Fibroblast of villous mesenchyme (primary cell): ENCODE measurements around the gene CLEC4F. TPM values are rescaled to one million over a fixed set of nuclear protein-coding genes. Genes with fewer than 3 reads are reported as not detected.

ENCODE experiments used
- DNase-seq: peaks from one replicate; pipeline ENCODE4 v3.0.0-alpha.2; 2010; ENCODE audit warnings: low read depth
- H3K4me3 ChIP-seq: 2 replicates; pipeline ENCODE4 v1.5.1; 2011; ENCODE audit warnings: low read depth, mild to moderate bottlenecking, low read length
- total RNA-seq: library from RNA; depleted of rRNA; stranded (reverse); fragments of >200 nt; gene quantifications from 2 replicates; pipeline ENCODE4 v1.2.3, GENCODE V29; 2012
- TF ChIP-seq, protein P1 (sequence below): IDR thresholded peaks from 2 replicates; pipeline ENCODE4 v1.5.1; 2012; ENCODE audit warnings: low read depth, mild to moderate bottlenecking, low read length; ENCODE audit not compliant: insufficient read depth

The CLEC4F gene
- total RNA-seq, 1 donor = not detected

DNA sequence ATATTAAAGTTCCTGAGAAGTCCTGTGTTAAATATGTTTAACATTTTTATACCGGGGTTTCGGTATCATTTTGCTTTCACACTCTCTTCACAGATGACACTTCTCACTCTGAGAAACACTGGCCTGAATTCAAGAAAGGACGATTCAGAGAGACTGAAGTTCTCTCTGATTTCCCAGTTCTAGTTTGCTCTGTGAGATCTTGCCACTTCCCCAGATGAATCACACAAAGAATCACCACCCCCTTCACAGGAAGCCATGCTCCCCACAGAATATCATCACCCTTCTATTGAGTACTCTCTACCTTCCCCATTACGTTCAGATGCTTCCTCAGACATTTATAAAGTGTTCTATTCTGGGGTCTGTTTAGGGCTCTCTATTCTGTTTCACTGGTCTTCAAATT is 31.3 kb upstream of the CLEC4F start:
- TF ChIP-seq, protein P1, sequence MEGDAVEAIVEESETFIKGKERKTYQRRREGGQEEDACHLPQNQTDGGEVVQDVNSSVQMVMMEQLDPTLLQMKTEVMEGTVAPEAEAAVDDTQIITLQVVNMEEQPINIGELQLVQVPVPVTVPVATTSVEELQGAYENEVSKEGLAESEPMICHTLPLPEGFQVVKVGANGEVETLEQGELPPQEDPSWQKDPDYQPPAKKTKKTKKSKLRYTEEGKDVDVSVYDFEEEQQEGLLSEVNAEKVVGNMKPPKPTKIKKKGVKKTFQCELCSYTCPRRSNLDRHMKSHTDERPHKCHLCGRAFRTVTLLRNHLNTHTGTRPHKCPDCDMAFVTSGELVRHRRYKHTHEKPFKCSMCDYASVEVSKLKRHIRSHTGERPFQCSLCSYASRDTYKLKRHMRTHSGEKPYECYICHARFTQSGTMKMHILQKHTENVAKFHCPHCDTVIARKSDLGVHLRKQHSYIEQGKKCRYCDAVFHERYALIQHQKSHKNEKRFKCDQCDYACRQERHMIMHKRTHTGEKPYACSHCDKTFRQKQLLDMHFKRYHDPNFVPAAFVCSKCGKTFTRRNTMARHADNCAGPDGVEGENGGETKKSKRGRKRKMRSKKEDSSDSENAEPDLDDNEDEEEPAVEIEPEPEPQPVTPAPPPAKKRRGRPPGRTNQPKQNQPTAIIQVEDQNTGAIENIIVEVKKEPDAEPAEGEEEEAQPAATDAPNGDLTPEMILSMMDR = no peak
- no peak for DNase-seq

DNA sequence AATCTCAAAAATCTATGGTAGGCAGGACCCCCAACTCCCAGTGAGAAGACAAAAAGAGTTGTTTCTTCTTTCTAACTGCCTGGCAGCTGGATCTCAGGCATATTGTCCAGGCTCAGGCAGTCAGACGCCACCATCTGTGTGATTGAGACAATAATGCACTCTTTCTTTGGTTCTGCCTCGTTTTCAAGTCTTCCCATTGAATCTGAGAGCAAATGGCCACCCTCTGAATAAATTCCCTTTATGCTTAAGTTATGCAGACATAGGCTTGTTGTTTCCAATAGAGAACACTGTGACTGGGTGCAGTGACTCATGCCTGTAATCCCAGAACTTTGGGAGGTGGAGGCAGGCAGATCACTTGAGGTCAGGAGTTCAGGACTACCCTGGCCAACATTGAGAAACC is 30.5 kb upstream of the CLEC4F start:
- no peak overlapping the region for H3K4me3 ChIP-seq
- DNase-seq = no peak
- TF ChIP-seq, protein P1 = no peak

More for the DNA sequence above, 31.3 kb upstream of the CLEC4F start:
- no peak overlapping the region for H3K4me3 ChIP-seq

DNA sequence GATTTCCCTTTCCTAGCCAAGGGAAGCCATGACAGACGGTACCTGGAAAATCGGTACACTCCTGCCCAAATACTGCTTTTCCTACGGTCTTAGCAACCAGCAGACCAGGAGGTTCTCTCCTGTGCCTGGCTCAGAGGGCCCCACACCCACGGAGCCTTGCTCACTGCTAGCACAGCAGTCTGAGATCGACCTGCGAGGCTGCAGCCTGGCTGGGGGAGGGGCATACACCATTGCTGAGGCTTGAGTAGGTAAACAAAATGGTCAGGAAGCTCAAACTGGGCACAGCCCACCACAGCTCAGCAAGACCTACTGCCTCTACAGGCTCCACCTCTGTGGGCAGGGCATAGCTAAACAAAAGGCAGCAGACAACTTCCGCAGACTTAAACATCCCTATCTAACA is 22.0 kb upstream of the CLEC4F start:
- TF ChIP-seq, protein P1 = no peak
- no peak overlapping the region for H3K4me3 ChIP-seq
- DNase-seq = no peak

DNA sequence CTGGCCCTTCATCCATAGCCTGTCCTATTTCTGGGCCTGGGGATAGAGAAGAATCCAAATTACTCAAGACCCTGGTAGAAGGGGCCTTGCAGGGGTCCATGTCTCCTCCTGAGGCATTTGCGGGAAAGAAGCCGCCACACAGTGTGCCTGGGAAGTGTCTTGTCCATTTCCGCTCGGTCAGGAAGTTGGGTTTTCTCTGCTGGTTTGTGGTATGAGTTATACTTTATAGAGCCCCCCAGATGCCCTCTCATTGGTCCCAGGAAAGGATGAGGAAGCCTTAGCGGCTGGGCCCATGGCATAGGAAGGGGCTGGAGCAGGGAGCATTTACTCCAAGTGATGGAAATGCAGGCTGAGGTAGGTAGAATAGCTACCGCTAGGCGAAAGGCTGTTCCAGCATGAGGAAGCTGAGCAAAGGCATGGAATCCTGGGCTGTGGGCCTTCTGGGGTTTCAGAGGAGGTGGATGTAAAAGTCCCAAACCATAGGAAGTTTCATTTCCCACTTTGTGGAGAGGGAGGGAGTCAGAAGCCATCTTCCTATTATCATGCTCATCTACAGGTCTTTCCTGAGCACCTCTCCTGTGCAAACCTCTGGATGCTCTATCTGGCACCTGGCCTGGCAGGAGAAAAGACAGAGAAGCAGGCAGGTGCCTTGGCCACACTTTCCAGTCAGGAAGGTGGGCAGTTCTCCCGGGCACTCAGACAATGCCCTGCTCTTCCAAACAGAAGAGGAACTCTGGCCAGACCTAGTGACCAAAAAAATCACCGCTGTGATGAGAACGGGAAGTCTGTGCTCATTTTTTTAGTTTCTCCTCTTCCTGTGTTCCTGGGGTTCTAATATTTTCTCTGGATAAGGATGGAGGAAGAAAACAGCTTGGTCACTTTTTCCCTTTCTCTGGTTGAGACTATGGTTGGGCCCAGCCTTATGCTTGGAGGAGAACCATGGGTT is 17.9 kb upstream of the CLEC4F start:
- TF ChIP-seq, protein P1 = no peak
- DNase-seq = no peak
- no peak overlapping the region for H3K4me3 ChIP-seq

DNA sequence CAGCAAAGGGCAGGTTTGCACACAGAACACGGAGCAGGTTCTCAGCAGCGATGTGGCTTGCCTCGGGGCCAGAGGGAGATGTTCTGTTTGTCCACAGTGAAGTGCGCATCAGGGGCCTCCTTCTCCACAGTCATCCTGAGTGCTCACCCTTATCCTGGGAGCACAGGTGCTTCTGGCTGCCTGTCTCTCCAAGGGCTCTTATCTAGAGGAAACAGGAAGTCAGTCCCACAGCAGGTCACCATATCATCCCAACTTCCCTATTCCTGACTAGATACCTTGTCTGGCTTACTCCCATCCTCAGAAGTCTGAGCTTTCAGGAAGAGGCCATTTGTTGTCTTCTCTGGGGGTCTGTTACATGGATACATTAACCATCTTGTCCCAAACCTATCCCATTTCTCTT is 15.2 kb upstream of the CLEC4F start, which contains the start of gene CD207:
Gene CD207, minus strand, starts transcription at position 174 of the 400 bp plus-strand sequence. Its CDS starts 40 bp downstream, at position 134.
- no peak within 1 kb of the TSS for H3K4me3 ChIP-seq
- DNase-seq = no peak
- TF ChIP-seq, protein P1 = no peak

DNA sequence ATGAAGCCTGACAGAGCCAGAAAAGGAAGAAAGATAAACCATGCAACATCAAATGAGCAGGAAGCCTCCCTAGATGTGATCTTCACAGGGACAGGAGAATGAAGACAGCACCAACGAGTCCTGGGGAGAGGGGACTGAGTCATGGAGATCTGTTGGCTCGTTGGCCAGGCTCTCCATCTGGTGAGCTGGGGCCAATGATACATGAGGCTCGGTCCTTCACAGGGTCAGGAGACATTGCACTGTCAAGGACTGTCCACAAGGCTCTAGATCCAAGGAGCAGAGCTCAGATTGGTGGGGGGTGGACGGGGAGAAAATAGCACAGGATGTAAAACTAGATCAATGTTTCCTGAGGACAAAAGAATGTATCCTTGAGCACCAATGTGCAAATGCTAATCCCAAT is 14.5 kb upstream of the CLEC4F start:
- TF ChIP-seq, protein P1 = no peak
- H3K4me3 ChIP-seq = no peak overlapping the region
- DNase-seq = no peak

DNA sequence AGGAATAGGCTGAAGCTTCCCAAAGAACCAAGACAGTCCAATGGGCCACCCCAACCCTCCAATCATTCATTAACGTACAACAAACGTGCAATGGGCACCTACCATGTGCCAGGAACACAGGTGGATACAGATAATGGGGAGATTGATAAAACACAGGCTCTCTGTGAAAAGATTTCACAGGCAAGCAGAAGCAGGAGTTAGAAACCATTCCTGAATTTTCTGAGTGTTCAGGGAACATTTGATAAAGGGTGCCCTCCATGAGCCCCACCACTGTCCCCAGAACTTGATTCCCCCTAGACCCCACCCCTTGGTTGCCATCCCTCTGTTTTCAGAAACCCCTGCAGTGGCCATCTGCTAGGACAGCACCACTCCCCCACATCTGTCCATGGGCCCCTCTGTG is 13.7 kb upstream of the CLEC4F start:
- DNase-seq = no peak
- no peak overlapping the region for H3K4me3 ChIP-seq
- TF ChIP-seq, protein P1 = no peak
